Measurements from ENCODE around the gene LRRC25.

GRCh38 chr19:18380843-18381242 lies 16.6 kb downstream of the LRRC25 start:
- no peak for TF ChIP-seq CTCF (conservative IDR thresholded peaks at IDR 0.05; ENCODE audit: low read depth, low read length)
- TF ChIP-seq EZH2 (IDR thresholded peaks at IDR 0.05; ENCODE audit: low read length, unreplicated experiment): no peak
